Measurements from ENCODE around the gene ANKIB1.
"Not testable (repeated sequence)": the region's sequence is repeated elsewhere in the genome, so short reads cannot be mapped to it uniquely, and the experiment has no call there.

The ANKIB1 gene

DNA sequence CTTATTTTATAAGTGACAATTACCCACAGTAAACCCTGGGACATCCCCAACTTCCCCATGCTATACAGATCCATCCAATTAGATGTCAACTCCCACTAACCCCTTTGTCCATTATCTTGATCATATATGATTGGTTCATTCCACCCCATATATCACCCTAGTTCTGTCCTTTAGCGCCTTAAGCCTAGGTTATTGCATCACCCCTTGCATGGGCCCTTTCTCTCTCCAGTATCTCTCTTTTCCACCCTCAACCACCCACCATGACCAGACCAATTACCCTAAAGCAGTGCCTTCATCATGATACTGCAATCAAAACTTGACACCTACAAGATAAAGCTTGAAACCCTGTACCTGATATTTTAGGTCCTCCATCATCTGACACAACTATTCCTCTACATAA lies 163.6 kb downstream of the ANKIB1 start:
- Histone ChIP-seq H3K4me2 (ENCODE audit: low read length) (no peak overlapping the region), H3K9me2 (replicated peaks; ENCODE audit: control insufficient read depth, low read length) (no peaks in the 10 kb centered on the region), H4K20me1 (ENCODE audit: control insufficient read depth, insufficient read depth, low read depth, low read length) (no peaks in the 10 kb centered on the region), H3K9me3 (ENCODE audit: control insufficient read depth, insufficient read depth, low read length) (no peaks in the 10 kb centered on the region; the same call in 1 of the 2 replicates), H3K4me3 (ENCODE audit: low read length) (no peak overlapping the region), H3K27me3 (ENCODE audit: control insufficient read depth, low read length) (no peaks in the 10 kb centered on the region), H3F3A (ENCODE audit: control insufficient read depth, insufficient read depth) (0 out of 2 replicates have a peak, but pooled peaks cover 2% of the 10 kb centered on the region), H3K27ac (ENCODE audit: low read depth, low read length) (no peak overlapping the region), H3K79me2 (ENCODE audit: control insufficient read depth, low read length) (no peaks in the 10 kb centered on the region), H3K4me1 (ENCODE audit: control insufficient read depth, low read length) (no peaks in the 10 kb centered on the region), H3K36me3 (ENCODE audit: control insufficient read depth, low read length) (no peaks in the 10 kb centered on the region)
- no peak for TF ChIP-seq EZH2phosphoT487 (IDR thresholded peaks at IDR 0.05; ENCODE audit: borderline replicate concordance, low read length)
- TF ChIP-seq, protein P1, sequence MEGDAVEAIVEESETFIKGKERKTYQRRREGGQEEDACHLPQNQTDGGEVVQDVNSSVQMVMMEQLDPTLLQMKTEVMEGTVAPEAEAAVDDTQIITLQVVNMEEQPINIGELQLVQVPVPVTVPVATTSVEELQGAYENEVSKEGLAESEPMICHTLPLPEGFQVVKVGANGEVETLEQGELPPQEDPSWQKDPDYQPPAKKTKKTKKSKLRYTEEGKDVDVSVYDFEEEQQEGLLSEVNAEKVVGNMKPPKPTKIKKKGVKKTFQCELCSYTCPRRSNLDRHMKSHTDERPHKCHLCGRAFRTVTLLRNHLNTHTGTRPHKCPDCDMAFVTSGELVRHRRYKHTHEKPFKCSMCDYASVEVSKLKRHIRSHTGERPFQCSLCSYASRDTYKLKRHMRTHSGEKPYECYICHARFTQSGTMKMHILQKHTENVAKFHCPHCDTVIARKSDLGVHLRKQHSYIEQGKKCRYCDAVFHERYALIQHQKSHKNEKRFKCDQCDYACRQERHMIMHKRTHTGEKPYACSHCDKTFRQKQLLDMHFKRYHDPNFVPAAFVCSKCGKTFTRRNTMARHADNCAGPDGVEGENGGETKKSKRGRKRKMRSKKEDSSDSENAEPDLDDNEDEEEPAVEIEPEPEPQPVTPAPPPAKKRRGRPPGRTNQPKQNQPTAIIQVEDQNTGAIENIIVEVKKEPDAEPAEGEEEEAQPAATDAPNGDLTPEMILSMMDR (IDR thresholded peaks at IDR 0.05; ENCODE audit: low read depth, low read length, poor library complexity, severe bottlenecking) = no peak

DNA sequence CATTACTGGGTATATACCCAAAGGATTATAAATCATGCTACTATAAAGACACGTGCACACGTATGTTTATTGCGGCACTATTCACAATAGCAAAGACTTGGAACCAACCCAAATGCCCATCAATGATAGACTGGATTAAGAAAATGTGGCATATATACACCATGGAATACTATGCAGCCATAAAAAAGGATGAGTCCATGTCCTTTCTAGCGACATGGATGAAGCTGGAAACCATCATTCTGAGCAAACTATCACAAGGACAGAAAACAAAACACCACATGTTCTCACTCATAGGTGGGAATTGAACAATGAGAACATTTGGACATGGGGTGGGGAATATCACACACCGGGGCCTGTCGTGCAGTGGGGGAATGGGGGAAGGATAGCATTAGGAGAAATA lies 164.4 kb downstream of the ANKIB1 start:
- not testable (repeated sequence) for H3K4me3 ChIP-seq (ENCODE audit: low read length); H3K36me3 ChIP-seq (ENCODE audit: control insufficient read depth, low read length); H3K9me3 ChIP-seq (ENCODE audit: control insufficient read depth, insufficient read depth, low read length); H4K20me1 ChIP-seq (ENCODE audit: control insufficient read depth, insufficient read depth, low read depth, low read length); H3K4me2 ChIP-seq (ENCODE audit: low read length); H3K27ac ChIP-seq (ENCODE audit: low read depth, low read length); H3K4me1 ChIP-seq (ENCODE audit: control insufficient read depth, low read length); H3K9me2 ChIP-seq (replicated peaks; ENCODE audit: control insufficient read depth, low read length); H3K79me2 ChIP-seq (ENCODE audit: control insufficient read depth, low read length); H3F3A ChIP-seq (ENCODE audit: control insufficient read depth, insufficient read depth); H3K27me3 ChIP-seq (ENCODE audit: control insufficient read depth, low read length)

DNA sequence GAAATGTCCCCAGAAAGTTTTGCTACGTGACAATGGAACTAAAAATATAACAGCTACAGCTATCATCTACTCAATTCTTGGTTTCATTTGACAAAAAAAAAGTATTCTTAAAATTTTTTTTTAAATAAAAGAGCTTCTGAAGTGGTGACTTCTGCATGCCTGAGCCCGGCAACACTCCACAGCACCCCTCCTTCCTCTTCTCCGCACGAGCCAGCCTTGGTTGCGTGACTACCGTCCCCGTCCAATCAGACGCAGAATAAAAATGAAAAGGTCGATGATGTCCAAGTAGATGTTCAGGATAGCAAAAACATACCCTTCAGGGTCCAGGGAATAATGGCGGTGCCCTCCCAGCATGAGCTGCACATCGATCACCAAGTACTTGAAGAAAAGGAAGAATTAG lies 167.0 kb downstream of the ANKIB1 start:
- TF ChIP-seq, protein P1 (IDR thresholded peaks at IDR 0.05; ENCODE audit: low read depth, low read length, poor library complexity, severe bottlenecking) = no peak
- TF ChIP-seq EZH2phosphoT487 (IDR thresholded peaks at IDR 0.05; ENCODE audit: borderline replicate concordance, low read length) = no peak
- Histone ChIP-seq H3K9me3 (ENCODE audit: control insufficient read depth, insufficient read depth, low read length) (no peaks in the 10 kb centered on the region; the same call in 1 of the 2 replicates), H3K36me3 (ENCODE audit: control insufficient read depth, low read length) (no peaks in the 10 kb centered on the region), H3K27ac (ENCODE audit: low read depth, low read length) (no peak overlapping the region), H3K79me2 (ENCODE audit: control insufficient read depth, low read length) (no peaks in the 10 kb centered on the region), H3F3A (ENCODE audit: control insufficient read depth, insufficient read depth) (no peaks in the 10 kb centered on the region), H3K27me3 (ENCODE audit: control insufficient read depth, low read length) (no peaks in the 10 kb centered on the region), H3K4me2 (ENCODE audit: low read length) (no peak overlapping the region), H3K9me2 (replicated peaks; ENCODE audit: control insufficient read depth, low read length) (no peaks in the 10 kb centered on the region), H3K4me1 (ENCODE audit: control insufficient read depth, low read length) (no peaks in the 10 kb centered on the region), H4K20me1 (ENCODE audit: control insufficient read depth, insufficient read depth, low read depth, low read length) (no peaks in the 10 kb centered on the region), H3K4me3 (ENCODE audit: low read length) (no peak overlapping the region)

DNA sequence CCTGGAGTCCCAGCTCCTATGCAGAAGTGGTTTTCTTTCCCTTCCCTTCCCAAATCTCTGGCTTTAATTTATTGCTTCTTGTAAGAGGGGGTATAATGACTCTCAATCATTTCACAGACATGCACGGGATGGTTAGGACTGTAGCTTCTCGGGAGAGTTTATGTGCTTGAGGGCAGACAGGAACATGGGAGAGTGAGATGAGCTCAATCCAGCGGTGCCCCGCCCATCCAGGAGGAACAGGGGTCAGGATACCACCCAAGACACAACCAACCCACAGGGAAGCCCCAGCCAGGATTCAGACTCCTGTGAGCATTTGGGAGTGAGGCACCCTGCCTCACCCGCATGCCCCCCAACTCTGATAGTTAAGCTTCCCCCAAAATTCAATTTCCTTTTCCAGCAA lies 167.8 kb downstream of the ANKIB1 start:
- TF ChIP-seq EZH2phosphoT487 (IDR thresholded peaks at IDR 0.05; ENCODE audit: borderline replicate concordance, low read length) = no peak
- TF ChIP-seq, protein P1 (IDR thresholded peaks at IDR 0.05; ENCODE audit: low read depth, low read length, poor library complexity, severe bottlenecking) = no peak
- H4K20me1 ChIP-seq (ENCODE audit: control insufficient read depth, insufficient read depth, low read depth, low read length) = no peaks in the 10 kb centered on the region
- H3K4me3 ChIP-seq (ENCODE audit: low read length) = no peak overlapping the region
- no peaks in the 10 kb centered on the region for H3K4me1 ChIP-seq (ENCODE audit: control insufficient read depth, low read length)
- H3F3A ChIP-seq (ENCODE audit: control insufficient read depth, insufficient read depth) = no peaks in the 10 kb centered on the region
- H3K9me3 ChIP-seq (ENCODE audit: control insufficient read depth, insufficient read depth, low read length) = no peaks in the 10 kb centered on the region; the same call in 1 of the 2 replicates
- no peaks in the 10 kb centered on the region for H3K79me2 ChIP-seq (ENCODE audit: control insufficient read depth, low read length)
- H3K27ac ChIP-seq (ENCODE audit: low read depth, low read length) = no peak overlapping the region
- H3K9me2 ChIP-seq (replicated peaks; ENCODE audit: control insufficient read depth, low read length) = no peaks in the 10 kb centered on the region
- no peaks in the 10 kb centered on the region for H3K36me3 ChIP-seq (ENCODE audit: control insufficient read depth, low read length)
- H3K27me3 ChIP-seq (ENCODE audit: control insufficient read depth, low read length) = no peaks in the 10 kb centered on the region
- H3K4me2 ChIP-seq (ENCODE audit: low read length) = no peak overlapping the region

Data from DOHH2 (cell line).